Measurements from ENCODE around the gene CACNA1B.

CACNA1B gene

GRCh38 chr9:137918331-137919094, 40.9 kb downstream of the CACNA1B start:
- H3K4me3 ChIP-seq (ENCODE audit: low read depth, low read length), result no peak overlapping the region
- no peak for DNase-seq (ENCODE audit: low read depth)
- TF ChIP-seq, protein P1, sequence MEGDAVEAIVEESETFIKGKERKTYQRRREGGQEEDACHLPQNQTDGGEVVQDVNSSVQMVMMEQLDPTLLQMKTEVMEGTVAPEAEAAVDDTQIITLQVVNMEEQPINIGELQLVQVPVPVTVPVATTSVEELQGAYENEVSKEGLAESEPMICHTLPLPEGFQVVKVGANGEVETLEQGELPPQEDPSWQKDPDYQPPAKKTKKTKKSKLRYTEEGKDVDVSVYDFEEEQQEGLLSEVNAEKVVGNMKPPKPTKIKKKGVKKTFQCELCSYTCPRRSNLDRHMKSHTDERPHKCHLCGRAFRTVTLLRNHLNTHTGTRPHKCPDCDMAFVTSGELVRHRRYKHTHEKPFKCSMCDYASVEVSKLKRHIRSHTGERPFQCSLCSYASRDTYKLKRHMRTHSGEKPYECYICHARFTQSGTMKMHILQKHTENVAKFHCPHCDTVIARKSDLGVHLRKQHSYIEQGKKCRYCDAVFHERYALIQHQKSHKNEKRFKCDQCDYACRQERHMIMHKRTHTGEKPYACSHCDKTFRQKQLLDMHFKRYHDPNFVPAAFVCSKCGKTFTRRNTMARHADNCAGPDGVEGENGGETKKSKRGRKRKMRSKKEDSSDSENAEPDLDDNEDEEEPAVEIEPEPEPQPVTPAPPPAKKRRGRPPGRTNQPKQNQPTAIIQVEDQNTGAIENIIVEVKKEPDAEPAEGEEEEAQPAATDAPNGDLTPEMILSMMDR (conservative IDR thresholded peaks at IDR 0.05; ENCODE audit: low read depth, low read length), result no peak

GRCh38 chr9:137919095-137919465, 41.5 kb downstream of the CACNA1B start:
- no peak overlapping the region for H3K4me3 ChIP-seq (ENCODE audit: low read depth, low read length)
- no peak for DNase-seq (ENCODE audit: low read depth)
- TF ChIP-seq, protein P1 (conservative IDR thresholded peaks at IDR 0.05; ENCODE audit: low read depth, low read length), result no peak

GRCh38 chr9:137919649-137920141, 42.1 kb downstream of the CACNA1B start:
- H3K4me3 ChIP-seq (ENCODE audit: low read depth, low read length), result no peak overlapping the region
- TF ChIP-seq, protein P1 (conservative IDR thresholded peaks at IDR 0.05; ENCODE audit: low read depth, low read length), result no peak
- no peak for DNase-seq (ENCODE audit: low read depth)

DNA sequence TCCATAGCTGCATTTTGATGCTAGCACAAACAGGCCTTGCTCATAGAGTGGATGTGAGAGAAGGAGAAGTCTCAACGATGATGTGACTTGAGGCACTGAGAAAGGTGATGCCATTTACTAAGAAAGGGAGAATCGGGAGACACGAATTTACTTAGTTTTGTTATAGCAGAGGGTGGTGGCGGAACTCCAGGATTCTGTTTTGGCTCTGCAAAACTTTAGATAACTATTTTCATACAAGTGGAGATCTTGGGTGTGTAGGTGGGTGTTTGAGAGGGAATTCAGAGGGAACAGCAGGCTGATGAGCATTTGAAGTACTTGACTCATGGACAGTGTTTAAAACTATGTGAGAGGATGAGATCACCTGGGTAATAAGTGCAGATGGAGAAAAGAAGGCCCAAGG, 43.2 kb downstream of the CACNA1B start:
- no peak for DNase-seq (ENCODE audit: low read depth)

DNA sequence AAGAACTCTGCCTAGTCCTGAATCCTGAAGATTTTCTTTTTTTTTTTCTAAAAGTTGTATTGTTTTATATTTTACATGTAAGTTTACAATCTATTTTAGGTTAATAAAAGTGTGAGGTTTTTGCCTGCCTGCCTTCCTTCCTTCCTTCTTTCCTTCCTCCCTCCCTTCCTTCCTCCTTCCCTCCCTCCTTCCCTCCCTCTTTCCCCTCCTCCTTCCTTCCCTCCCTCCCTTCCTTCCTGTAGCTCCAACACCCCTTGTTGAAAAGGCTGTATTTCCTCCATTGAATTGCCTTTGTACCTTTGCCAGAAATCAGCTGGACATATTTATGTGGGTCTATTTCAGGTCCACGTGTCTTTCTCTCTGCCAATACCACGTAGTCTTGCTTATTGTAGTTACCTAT, 46.6 kb downstream of the CACNA1B start:
- no peak overlapping the region for H3K4me3 ChIP-seq (ENCODE audit: low read depth, low read length)
- TF ChIP-seq, protein P1 (conservative IDR thresholded peaks at IDR 0.05; ENCODE audit: low read depth, low read length), result no peak
- DNase-seq (ENCODE audit: low read depth), result no peak

More for the DNA sequence above, 43.2 kb downstream of the CACNA1B start:
- H3K4me3 ChIP-seq (ENCODE audit: low read depth, low read length), result no peak overlapping the region
- TF ChIP-seq, protein P1 (conservative IDR thresholded peaks at IDR 0.05; ENCODE audit: low read depth, low read length), result no peak

DNA sequence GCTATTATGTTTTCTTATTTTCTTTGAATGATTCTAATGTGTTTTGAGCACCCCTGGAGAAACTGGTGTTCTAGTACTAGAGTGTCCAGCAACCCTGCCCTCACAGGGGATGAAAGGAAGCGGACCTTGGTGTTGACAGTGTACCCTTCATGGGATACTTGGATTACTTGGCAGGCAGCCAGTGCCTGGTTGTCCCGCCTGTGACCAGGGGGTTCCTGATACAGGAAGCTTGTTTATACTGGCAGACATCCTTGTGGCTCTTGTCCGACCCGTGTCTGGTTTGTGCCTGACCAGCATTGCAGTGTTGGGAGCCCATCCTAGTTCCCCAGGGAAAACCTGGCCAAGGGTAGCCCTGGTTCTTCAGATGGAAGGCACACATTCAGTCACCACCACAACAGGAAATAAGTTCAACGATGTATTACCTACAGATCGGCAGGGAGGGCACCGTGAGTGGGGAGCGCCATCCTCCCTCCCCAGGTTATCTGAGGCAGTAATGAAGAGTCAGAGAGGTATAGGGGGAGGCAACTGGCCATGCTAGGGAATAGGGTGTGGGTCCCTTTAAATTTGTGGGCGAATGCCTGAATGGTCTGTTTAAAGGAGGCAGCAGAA, 47.3 kb downstream of the CACNA1B start:
- H3K4me3 ChIP-seq (ENCODE audit: low read depth, low read length), result no peak overlapping the region
- no peak for DNase-seq (ENCODE audit: low read depth)
- TF ChIP-seq, protein P1 (conservative IDR thresholded peaks at IDR 0.05; ENCODE audit: low read depth, low read length), result no peak
